Endothelial cell of umbilical vein (primary cell): ENCODE data around the gene ABHD14A. TPM values are rescaled to one million over a fixed set of nuclear protein-coding genes. Genes with fewer than 3 reads are reported as not detected.

ENCODE experiments used
- BruUV-seq: library from RNA; stranded (reverse); fragments of 400-500 nt; replicated peaks from 2 replicates; lab custom pipeline; 2021; lab: Mats Ljungman, UMichigan
- CTCF ChIA-PET: fragments of 300-600, 350-600 bp; sonication (Branson Sonifier 250); formaldehyde crosslinking; loops from one replicate; lab custom pipeline; 2021; ENCODE audit warnings: antibody characterized with exemption, inconsistent platforms; lab: Charles Lee
- POLR2A ChIA-PET: fragments of 300-600, 350-600 bp; sonication (Branson Sonifier 250); formaldehyde crosslinking; loops from one replicate; lab custom pipeline; 2021; ENCODE audit warnings: antibody characterized with exemption, inconsistent platforms; lab: Charles Lee
- DNase-seq: peaks from one replicate; pipeline ENCODE4 v3.0.0-alpha.2; 2011; ENCODE audit warnings: low read depth, low spot score
- FAIRE-seq: peaks from 2 replicates; lab custom pipeline; 2011; peaks lifted over from hg19 to GRCh38; lab: Jason Lieb, UNC
- H2AFZ ChIP-seq: 2 replicates; pipeline ENCODE4 v1.6.0; 2012; ENCODE audit warnings: low read depth, low read length, control low read depth, inconsistent platforms
- H3K27ac ChIP-seq: 2 replicates; pipeline ENCODE4 v1.5.1; 2011; ENCODE audit warnings: low read depth, mild to moderate bottlenecking, control low read depth, low read length, moderate library complexity; ENCODE audit not compliant: insufficient read depth
- H3K27me3 ChIP-seq, 2 experiments: 2 replicates each; pipeline versions ENCODE4 v1.6.0 to v1.6.1; 2011; ENCODE audit warnings: low read length in 2 of 2, mixed read lengths in 1 of 2; ENCODE audit not compliant: control insufficient read depth in 2 of 2, insufficient read depth in 2 of 2
- H3K36me3 ChIP-seq, 2 experiments: 2 replicates in 1 of 2; 3 replicates in 1 of 2; pipeline ENCODE4 v1.5.1; 2011; ENCODE audit warnings: low read length in 2 of 2, mild to moderate bottlenecking in 1 of 2, moderate library complexity in 1 of 2; ENCODE audit not compliant: control insufficient read depth in 2 of 2, insufficient read depth in 2 of 2; ENCODE audit errors: extremely low read depth in 1 of 2
- H3K4me1 ChIP-seq: 3 replicates; pipeline ENCODE4 v1.5.1; 2011; ENCODE audit warnings: mild to moderate bottlenecking, low read length; ENCODE audit not compliant: control insufficient read depth, insufficient read depth; ENCODE audit errors: extremely low read depth
- H3K4me2 ChIP-seq: 2 replicates; pipeline ENCODE4 v1.6.1; 2011; ENCODE audit warnings: low read length, control low read depth, mixed read lengths; ENCODE audit not compliant: insufficient read depth
- H3K4me3 ChIP-seq, 3 experiments: fragments of 200-600 bp in 1 of 3; sonication (generic), shearing (Covaris generic) in 1 of 3; replicated peaks in 1 of 3; 2 replicates each; pipeline ENCODE4 v1.5.1; 2011 to 2016; ENCODE audit warnings: control low read depth in 3 of 3, low read length in 3 of 3, mild to moderate bottlenecking in 2 of 3, inconsistent platforms in 1 of 3, low read depth in 1 of 3, moderate library complexity in 1 of 3; ENCODE audit not compliant: insufficient read depth in 1 of 3
- H3K79me2 ChIP-seq: 2 replicates; pipeline ENCODE4 v1.6.0; 2012; ENCODE audit warnings: low read length, inconsistent platforms; ENCODE audit not compliant: control insufficient read depth, insufficient read depth
- H3K9ac ChIP-seq: replicated peaks from 2 replicates; pipeline ENCODE3; 2011; ENCODE audit warnings: low read length, control low read depth; ENCODE audit not compliant: insufficient read depth; ENCODE audit errors: extremely low read depth
- H3K9me1 ChIP-seq: replicated peaks from 3 replicates; pipeline ENCODE4 v1.6.0; 2011; ENCODE audit warnings: mild to moderate bottlenecking, low read length; ENCODE audit not compliant: control insufficient read depth, insufficient read depth; ENCODE audit errors: extremely low read depth
- H3K9me3 ChIP-seq: replicated peaks from 2 replicates; pipeline ENCODE4 v1.5.1; 2012; ENCODE audit warnings: low read length, inconsistent platforms; ENCODE audit not compliant: control insufficient read depth, insufficient read depth
- H4K20me1 ChIP-seq: replicated peaks from 2 replicates; pipeline ENCODE3; 2011; ENCODE audit warnings: mild to moderate bottlenecking, low read length; ENCODE audit not compliant: control insufficient read depth, insufficient read depth; ENCODE audit errors: extremely low read depth
- CTCF ChIP-seq, 2 donors: IDR thresholded peaks; 1 replicate in 1 of 2; 2 replicates in 1 of 2; pipeline ENCODE4 v1.5.1; 2011; ENCODE audit warnings: low read length in 2 of 2, mild to moderate bottlenecking in 2 of 2, moderate library complexity in 2 of 2, control low read depth in 1 of 2, inconsistent platforms in 1 of 2, low read depth in 1 of 2; ENCODE audit not compliant: insufficient read depth in 1 of 2; ENCODE audit errors: extremely low read depth in 1 of 2
- EZH2 ChIP-seq: IDR thresholded peaks from 2 replicates; pipeline ENCODE4 v1.6.1; 2012; ENCODE audit warnings: borderline replicate concordance, low read depth, mild to moderate bottlenecking, moderate library complexity, low read length, inconsistent platforms; ENCODE audit not compliant: severe bottlenecking
- FOS ChIP-seq: IDR thresholded peaks from 2 replicates; pipeline ENCODE4 v1.6.1; 2011; ENCODE audit warnings: mild to moderate bottlenecking, low read length, moderate library complexity, borderline replicate concordance; ENCODE audit not compliant: insufficient read depth
- GATA2 ChIP-seq: IDR thresholded peaks from 2 replicates; pipeline ENCODE4 v1.7.0; 2011; ENCODE audit warnings: low read depth, mild to moderate bottlenecking, moderate library complexity, mixed read lengths, low read length; ENCODE audit not compliant: insufficient read length, insufficient read depth
- MYC ChIP-seq: IDR thresholded peaks from one replicate; pipeline ENCODE4 v1.6.1; 2011; ENCODE audit warnings: mild to moderate bottlenecking, low read depth, low read length
- POLR2AphosphoS5 ChIP-seq: IDR thresholded peaks from 2 replicates; pipeline ENCODE4 v1.6.1; 2012; ENCODE audit warnings: low read depth, mild to moderate bottlenecking, control low read depth, low read length, moderate library complexity; ENCODE audit not compliant: insufficient read depth
- dilution Hi-C: fragments of 300-500 bp; cut with MboI; formaldehyde crosslinking; loops from one replicate; pipeline ENCODE4 v1.15.0; 2019; ENCODE audit warnings: low sequenced_read_pairs; ENCODE audit not compliant: extremely low pct_ligation_motif_present
- intact Hi-C: fragments of 100-400 bp; cut with micrococcal nuclease; formaldehyde crosslinking; loops from one replicate; pipeline ENCODE4 v1.10.0; 2022
- polyA plus RNA-seq, 4 experiments: library from polyadenylated mRNA; depleted of rRNA in 3 of 4; stranded (reverse) in 3 of 4; unstranded in 1 of 4; fragments of >200 nt; gene quantifications; 2 replicates each; pipeline versions ENCODE4 v1.2.1 to v1.2.3, GENCODE V29; 2011 to 2012; ENCODE audit warnings: missing spikeins in 1 of 4
- total RNA-seq: library from RNA; stranded (reverse); gene quantifications from 2 replicates; pipeline ENCODE4 v1.2.3, GENCODE V29; 2021

Gene ABHD14A
- total and polyA plus RNA-seq, 2 donors (not counting 3 experiments of a cell fraction or from before 2014, with no cell fraction given): 6.6 to 23.7 TPM

GRCh38 chr3:51929420-51930003 is 45.4 kb upstream of the ABHD14A start:
- CTCF ChIA-PET: no interaction called here
- TF ChIP-seq CTCF (IDR thresholded peaks at IDR 0.05; ENCODE audit: extremely low read depth in 1 of 2, insufficient read depth in 1 of 2, low read depth in 1 of 2, low read length in 2 of 2): no peak
- no peak for TF ChIP-seq MYC
- no peak for TF ChIP-seq POLR2AphosphoS5
- TF ChIP-seq FOS: no peak

GRCh38 chr3:51930439-51930838 is 44.4 kb upstream of the ABHD14A start:
- Histone ChIP-seq H3K9me1 (no peaks in the 10 kb centered on the region), H3K27ac (no peak overlapping the region), H3K79me2 (no peaks in the 10 kb centered on the region), H3K36me3 (peaks cover 0 to 20% of the 10 kb centered on the region in 2 experiments), H3K27me3 (no peaks in the 10 kb centered on the region), H2AFZ (no peak overlapping the region), H3K4me2 (no peak overlapping the region), H3K4me3 (no peak overlapping the region), H3K9ac (no peak overlapping the region), H3K9me3 (no peaks in the 10 kb centered on the region), H4K20me1 (no peaks in the 10 kb centered on the region), H3K4me1 (no peaks in the 10 kb centered on the region)
- FAIRE-seq: no peak
- dilution Hi-C loops (no loop called here), intact Hi-C loops (no loop called here)
- BruUV-seq: no TSS peak
- DNase-seq: no peak
- TF ChIP-seq MYC (no peak), CTCF (IDR thresholded peaks at IDR 0.05; ENCODE audit: extremely low read depth in 1 of 2, insufficient read depth in 1 of 2, low read depth in 1 of 2, low read length in 2 of 2) (no peak), GATA2 (no peak), EZH2 (no peak)
- ChIA-PET POLR2A (no interaction called here), CTCF (no interaction called here)

More at GRCh38 chr3:51929420-51930003, 45.4 kb upstream of the ABHD14A start:
- no peak overlapping the region for H3K4me2 ChIP-seq
- BruUV-seq: no TSS peak
- no peaks in the 10 kb centered on the region for H3K79me2 ChIP-seq
- H3K27me3 ChIP-seq: no peaks in the 10 kb centered on the region
- no peak for DNase-seq
- no peak overlapping the region for H3K27ac ChIP-seq
- FAIRE-seq: no peak
- dilution Hi-C loops (no loop called here), intact Hi-C loops (no loop called here)
- H4K20me1 ChIP-seq: no peaks in the 10 kb centered on the region
- POLR2A ChIA-PET: no interaction called here
- H3K9ac ChIP-seq: no peak overlapping the region
- no peak overlapping the region for H2AFZ ChIP-seq
- H3K4me3 ChIP-seq: no peak overlapping the region
- H3K36me3 ChIP-seq: peaks cover 0 to 17% of the 10 kb centered on the region in 2 experiments
- no peaks in the 10 kb centered on the region for H3K4me1 ChIP-seq
- H3K9me3 ChIP-seq: no peaks in the 10 kb centered on the region
- H3K9me1 ChIP-seq: no peaks in the 10 kb centered on the region
